Neural cell (in vitro differentiated cells): Measurements from ENCODE around the gene DOCK8. TPM values are rescaled to one million over a fixed set of nuclear protein-coding genes. Genes with fewer than 3 reads are reported as not detected.

ENCODE experiments used
- H2AFZ ChIP-seq: fragments of 200-600, 300-800 bp; sonication (generic), shearing (Covaris generic); 2 replicates; pipeline ENCODE4 v1.6.0; 2014; ENCODE audit warnings: low read depth, mild to moderate bottlenecking, antibody characterized with exemption, low read length, moderate library complexity
- H3F3A ChIP-seq: fragments of 200-600 bp; shearing (Covaris generic); 2 replicates; pipeline ENCODE4 v1.6.1; 2016; ENCODE audit warnings: mild to moderate bottlenecking, moderate library complexity, mixed read lengths, antibody characterized with exemption, low read length; ENCODE audit not compliant: insufficient read depth, poor library complexity, severe bottlenecking
- H3K27ac ChIP-seq: fragments of 200-600, 300-800 bp; sonication (generic), shearing (Covaris generic); 2 replicates; pipeline ENCODE4 v1.5.1; 2014; ENCODE audit warnings: mild to moderate bottlenecking, low read length, moderate library complexity
- H3K27me3 ChIP-seq: fragments of 300-800, 200-600 bp; sonication (generic), shearing (Covaris generic); 2 replicates; pipeline ENCODE4 v1.6.0; 2014; ENCODE audit warnings: mild to moderate bottlenecking, low read depth, low read length, moderate library complexity; ENCODE audit not compliant: insufficient read depth
- H3K36me3 ChIP-seq: fragments of 300-800, 200-600 bp; sonication (generic), shearing (Covaris generic); 2 replicates; pipeline ENCODE4 v1.5.1; 2014; ENCODE audit warnings: mild to moderate bottlenecking, antibody characterized with exemption, low read length, moderate library complexity; ENCODE audit not compliant: insufficient read depth
- H3K4me2 ChIP-seq: fragments of 300-800, 200-600 bp; sonication (generic), shearing (Covaris generic); 2 replicates; pipeline ENCODE4 v1.6.0; 2014; ENCODE audit warnings: mild to moderate bottlenecking, low read length
- H3K4me3 ChIP-seq: fragments of 300-800, 200-600 bp; sonication (generic), shearing (Covaris generic); 2 replicates; pipeline ENCODE4 v1.5.1; 2014; ENCODE audit warnings: mild to moderate bottlenecking, low read length, moderate library complexity
- H3K79me2 ChIP-seq: fragments of 200-600 bp; shearing (Covaris generic); replicated peaks from 2 replicates; pipeline ENCODE4 v1.6.0; 2014; ENCODE audit warnings: mild to moderate bottlenecking, low read length, moderate library complexity; ENCODE audit not compliant: insufficient read depth
- H3K9ac ChIP-seq: fragments of 300-800, 200-600 bp; sonication (generic), shearing (Covaris generic); 2 replicates; pipeline ENCODE4 v1.6.1; 2016; ENCODE audit warnings: mild to moderate bottlenecking, low read length, mixed read lengths
- H3K9me2 ChIP-seq: fragments of 200-600 bp; shearing (Covaris generic); 2 replicates; pipeline ENCODE4 v1.6.1; 2016; ENCODE audit warnings: mild to moderate bottlenecking, low read length, mixed read lengths; ENCODE audit not compliant: insufficient read depth
- H3K9me3 ChIP-seq: fragments of 200-600, 300-800 bp; sonication (generic), shearing (Covaris generic); 2 replicates; pipeline ENCODE4 v1.6.1; 2016; ENCODE audit warnings: mild to moderate bottlenecking, mixed run types, low read length, moderate library complexity, mixed read lengths
- H4K20me1 ChIP-seq: fragments of 200-600 bp; shearing (Covaris generic); 2 replicates; pipeline ENCODE4 v1.6.1; 2016; ENCODE audit warnings: mild to moderate bottlenecking, mixed run types; ENCODE audit not compliant: insufficient read depth
- CTCF ChIP-seq: fragments of 450-650 bp; IDR thresholded peaks from 2 replicates; pipeline ENCODE4 v1.5.1; 2014; ENCODE audit warnings: antibody characterized with exemption, mild to moderate bottlenecking, moderate library complexity; ENCODE audit not compliant: poor library complexity, severe bottlenecking
- EP300 ChIP-seq: fragments of 450-650 bp; conservative IDR thresholded peaks from 2 replicates; pipeline ENCODE4 v1.6.1; 2014; ENCODE audit warnings: antibody characterized with exemption, mild to moderate bottlenecking, moderate library complexity; ENCODE audit not compliant: poor library complexity, severe bottlenecking
- EZH2 ChIP-seq: fragments of 200-600, 300-800 bp; shearing (Covaris generic), sonication (generic); IDR thresholded peaks from 2 replicates; pipeline ENCODE4 v1.6.1; 2014; ENCODE audit warnings: antibody characterized with exemption, low read length, borderline replicate concordance, mild to moderate bottlenecking; ENCODE audit not compliant: insufficient read depth, poor library complexity, severe bottlenecking
- MXI1 ChIP-seq: fragments of 450-650 bp; conservative IDR thresholded peaks from 2 replicates; pipeline ENCODE4 v1.6.1; 2014; ENCODE audit warnings: antibody characterized with exemption, mild to moderate bottlenecking; ENCODE audit not compliant: poor library complexity, severe bottlenecking
- POLR2AphosphoS5 ChIP-seq: IDR thresholded peaks from 2 replicates; pipeline ENCODE4 v1.6.1; 2012
- RAD21 ChIP-seq: fragments of 450-650 bp; conservative IDR thresholded peaks from 2 replicates; pipeline ENCODE4 v1.6.1; 2014; ENCODE audit warnings: antibody characterized with exemption, mild to moderate bottlenecking, moderate library complexity
- REST ChIP-seq: IDR thresholded peaks from 2 replicates; pipeline ENCODE4 v1.6.1; 2012; ENCODE audit warnings: borderline replicate concordance
- SMC3 ChIP-seq: fragments of 450-650 bp; conservative IDR thresholded peaks from 2 replicates; pipeline ENCODE4 v1.6.1; 2014; ENCODE audit warnings: antibody characterized with exemption, mild to moderate bottlenecking, moderate library complexity; ENCODE audit not compliant: poor library complexity
- TAF1 ChIP-seq: IDR thresholded peaks from 2 replicates; pipeline ENCODE4 v1.6.1; 2012; ENCODE audit warnings: low read depth
- polyA plus RNA-seq: library from polyadenylated mRNA; depleted of rRNA; stranded (reverse); fragments of >200 nt; gene quantifications from 2 replicates; pipeline ENCODE4 v1.2.3, GENCODE V29; 2014

DOCK8 gene
- polyA plus RNA-seq, 1 donor from 2014 or later, result not detected

GRCh38 chr9:206481-206880, 8.2 kb upstream of the DOCK8 start:
- no peaks in the 10 kb centered on the region for H4K20me1 ChIP-seq
- H3K79me2 ChIP-seq, result no peaks in the 10 kb centered on the region
- H3K36me3 ChIP-seq, result no peaks in the 10 kb centered on the region
- H3K4me2 ChIP-seq, result no peak overlapping the region
- no peak overlapping the region for H3K4me3 ChIP-seq
- no peaks in the 10 kb centered on the region for H3K9me3 ChIP-seq
- no peaks in the 10 kb centered on the region for H3K27me3 ChIP-seq
- TF ChIP-seq EZH2 (no peak), RAD21 (no peak), CTCF (no peak)
- H3K27ac ChIP-seq, result no peak overlapping the region
- no peaks in the 10 kb centered on the region for H3F3A ChIP-seq
- H3K9me2 ChIP-seq, result no peaks in the 10 kb centered on the region
- H3K9ac ChIP-seq, result no peak overlapping the region
- no peak overlapping the region for H2AFZ ChIP-seq

- no peaks in the 10 kb centered on the region for H3K9me2 ChIP-seq
- H3K27ac ChIP-seq, result no peak overlapping the region
- no peak overlapping the region for H3K9ac ChIP-seq
- no peak overlapping the region for H2AFZ ChIP-seq
- H4K20me1 ChIP-seq, result no peaks in the 10 kb centered on the region
- H3K36me3 ChIP-seq, result no peaks in the 10 kb centered on the region
- H3K79me2 ChIP-seq, result no peaks in the 10 kb centered on the region
- no peak overlapping the region for H3K4me3 ChIP-seq
- TF ChIP-seq TAF1 (no peak), MXI1 (no peak), EZH2 (no peak), POLR2AphosphoS5 (no peak), REST (no peak), CTCF (no peak), SMC3 (no peak), EP300 (no peak)
- no peaks in the 10 kb centered on the region for H3K9me3 ChIP-seq
- H3F3A ChIP-seq, result no peaks in the 10 kb centered on the region
- peaks cover 15% of the 10 kb centered on the region for H3K27me3 ChIP-seq
- H3K4me2 ChIP-seq, result no peak overlapping the region
Measured at GRCh38 chr9:209143-209758, 5.4 kb upstream of the DOCK8 start.
